HEK293 (cell line): Measurements from ENCODE around the gene TMEM184B.

Experiments used
- PRDM1 ChIP-seq: fragments of 450-650 bp; formaldehyde crosslinking; IDR thresholded peaks from 2 replicates; pipeline ENCODE4; 2016; ENCODE audit warnings: missing biosample characterization, missing genetic modification characterization
- ZNF449 ChIP-seq: fragments of 450-650 bp; formaldehyde crosslinking; IDR thresholded peaks from 2 replicates; pipeline ENCODE4 v1.5.1; 2017; ENCODE audit warnings: missing biosample characterization, mild to moderate bottlenecking, missing genetic modification characterization, moderate library complexity
- ZNF610 ChIP-seq: fragments of 450-650 bp; formaldehyde crosslinking; IDR thresholded peaks from 2 replicates; pipeline ENCODE4 v1.5.1; 2016; ENCODE audit warnings: missing biosample characterization, missing genetic modification characterization, borderline replicate concordance
- ZNF658 ChIP-seq: fragments of 450-650 bp; formaldehyde crosslinking; IDR thresholded peaks from 2 replicates; pipeline ENCODE4; 2016; ENCODE audit warnings: missing biosample characterization, missing genetic modification characterization
- ZNF660 ChIP-seq: fragments of 450-650 bp; IDR thresholded peaks from 2 replicates; pipeline ENCODE4 v1.5.1; 2018; ENCODE audit warnings: missing biosample characterization, mild to moderate bottlenecking, missing genetic modification characterization
- ZNF664 ChIP-seq: fragments of 450-650 bp; formaldehyde crosslinking; IDR thresholded peaks from 2 replicates; pipeline ENCODE4 v1.5.1; 2016; ENCODE audit warnings: missing biosample characterization, missing genetic modification characterization
- ZNF670 ChIP-seq: fragments of 450-650 bp; formaldehyde crosslinking; IDR thresholded peaks from 2 replicates; pipeline ENCODE4 v1.5.1; 2016; ENCODE audit warnings: missing biosample characterization, missing genetic modification characterization, low read depth
- TF ChIP-seq, protein P1 (sequence below): fragments of 450-650 bp; formaldehyde crosslinking; IDR thresholded peaks from 2 replicates; pipeline ENCODE4 v1.5.1; 2016; ENCODE audit warnings: missing biosample characterization, missing genetic modification characterization
- TF ChIP-seq, protein P2 (sequence below): fragments of 450-650 bp; formaldehyde crosslinking; IDR thresholded peaks from 2 replicates; pipeline ENCODE4 v1.5.1; 2016; ENCODE audit warnings: missing biosample characterization, missing genetic modification characterization
- TF ChIP-seq, protein P3 (sequence below): fragments of 450-650 bp; formaldehyde crosslinking; IDR thresholded peaks from 2 replicates; pipeline ENCODE4 v1.5.1; 2016; ENCODE audit warnings: missing biosample characterization, missing genetic modification characterization

GRCh38 chr22:38320605-38321402, 48.0 kb upstream of the TMEM184B start:
- TF ChIP-seq ZNF658 (tag by site-specific recombination), result no peak
- no peak for TF ChIP-seq ZNF670 (tag by site-specific recombination)
- TF ChIP-seq, protein P1, sequence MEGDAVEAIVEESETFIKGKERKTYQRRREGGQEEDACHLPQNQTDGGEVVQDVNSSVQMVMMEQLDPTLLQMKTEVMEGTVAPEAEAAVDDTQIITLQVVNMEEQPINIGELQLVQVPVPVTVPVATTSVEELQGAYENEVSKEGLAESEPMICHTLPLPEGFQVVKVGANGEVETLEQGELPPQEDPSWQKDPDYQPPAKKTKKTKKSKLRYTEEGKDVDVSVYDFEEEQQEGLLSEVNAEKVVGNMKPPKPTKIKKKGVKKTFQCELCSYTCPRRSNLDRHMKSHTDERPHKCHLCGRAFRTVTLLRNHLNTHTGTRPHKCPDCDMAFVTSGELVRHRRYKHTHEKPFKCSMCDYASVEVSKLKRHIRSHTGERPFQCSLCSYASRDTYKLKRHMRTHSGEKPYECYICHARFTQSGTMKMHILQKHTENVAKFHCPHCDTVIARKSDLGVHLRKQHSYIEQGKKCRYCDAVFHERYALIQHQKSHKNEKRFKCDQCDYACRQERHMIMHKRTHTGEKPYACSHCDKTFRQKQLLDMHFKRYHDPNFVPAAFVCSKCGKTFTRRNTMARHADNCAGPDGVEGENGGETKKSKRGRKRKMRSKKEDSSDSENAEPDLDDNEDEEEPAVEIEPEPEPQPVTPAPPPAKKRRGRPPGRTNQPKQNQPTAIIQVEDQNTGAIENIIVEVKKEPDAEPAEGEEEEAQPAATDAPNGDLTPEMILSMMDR (tag by site-specific recombination), result no peak
- no peak for TF ChIP-seq ZNF660 (tag by site-specific recombination)
- TF ChIP-seq ZNF664, result no peak
- TF ChIP-seq ZNF449 (tag by site-specific recombination), result no peak
- TF ChIP-seq, protein P2, sequence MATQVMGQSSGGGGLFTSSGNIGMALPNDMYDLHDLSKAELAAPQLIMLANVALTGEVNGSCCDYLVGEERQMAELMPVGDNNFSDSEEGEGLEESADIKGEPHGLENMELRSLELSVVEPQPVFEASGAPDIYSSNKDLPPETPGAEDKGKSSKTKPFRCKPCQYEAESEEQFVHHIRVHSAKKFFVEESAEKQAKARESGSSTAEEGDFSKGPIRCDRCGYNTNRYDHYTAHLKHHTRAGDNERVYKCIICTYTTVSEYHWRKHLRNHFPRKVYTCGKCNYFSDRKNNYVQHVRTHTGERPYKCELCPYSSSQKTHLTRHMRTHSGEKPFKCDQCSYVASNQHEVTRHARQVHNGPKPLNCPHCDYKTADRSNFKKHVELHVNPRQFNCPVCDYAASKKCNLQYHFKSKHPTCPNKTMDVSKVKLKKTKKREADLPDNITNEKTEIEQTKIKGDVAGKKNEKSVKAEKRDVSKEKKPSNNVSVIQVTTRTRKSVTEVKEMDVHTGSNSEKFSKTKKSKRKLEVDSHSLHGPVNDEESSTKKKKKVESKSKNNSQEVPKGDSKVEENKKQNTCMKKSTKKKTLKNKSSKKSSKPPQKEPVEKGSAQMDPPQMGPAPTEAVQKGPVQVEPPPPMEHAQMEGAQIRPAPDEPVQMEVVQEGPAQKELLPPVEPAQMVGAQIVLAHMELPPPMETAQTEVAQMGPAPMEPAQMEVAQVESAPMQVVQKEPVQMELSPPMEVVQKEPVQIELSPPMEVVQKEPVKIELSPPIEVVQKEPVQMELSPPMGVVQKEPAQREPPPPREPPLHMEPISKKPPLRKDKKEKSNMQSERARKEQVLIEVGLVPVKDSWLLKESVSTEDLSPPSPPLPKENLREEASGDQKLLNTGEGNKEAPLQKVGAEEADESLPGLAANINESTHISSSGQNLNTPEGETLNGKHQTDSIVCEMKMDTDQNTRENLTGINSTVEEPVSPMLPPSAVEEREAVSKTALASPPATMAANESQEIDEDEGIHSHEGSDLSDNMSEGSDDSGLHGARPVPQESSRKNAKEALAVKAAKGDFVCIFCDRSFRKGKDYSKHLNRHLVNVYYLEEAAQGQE (tag by site-specific recombination), result no peak
- TF ChIP-seq PRDM1 (tag by site-specific recombination), result no peak
- TF ChIP-seq, protein P3, sequence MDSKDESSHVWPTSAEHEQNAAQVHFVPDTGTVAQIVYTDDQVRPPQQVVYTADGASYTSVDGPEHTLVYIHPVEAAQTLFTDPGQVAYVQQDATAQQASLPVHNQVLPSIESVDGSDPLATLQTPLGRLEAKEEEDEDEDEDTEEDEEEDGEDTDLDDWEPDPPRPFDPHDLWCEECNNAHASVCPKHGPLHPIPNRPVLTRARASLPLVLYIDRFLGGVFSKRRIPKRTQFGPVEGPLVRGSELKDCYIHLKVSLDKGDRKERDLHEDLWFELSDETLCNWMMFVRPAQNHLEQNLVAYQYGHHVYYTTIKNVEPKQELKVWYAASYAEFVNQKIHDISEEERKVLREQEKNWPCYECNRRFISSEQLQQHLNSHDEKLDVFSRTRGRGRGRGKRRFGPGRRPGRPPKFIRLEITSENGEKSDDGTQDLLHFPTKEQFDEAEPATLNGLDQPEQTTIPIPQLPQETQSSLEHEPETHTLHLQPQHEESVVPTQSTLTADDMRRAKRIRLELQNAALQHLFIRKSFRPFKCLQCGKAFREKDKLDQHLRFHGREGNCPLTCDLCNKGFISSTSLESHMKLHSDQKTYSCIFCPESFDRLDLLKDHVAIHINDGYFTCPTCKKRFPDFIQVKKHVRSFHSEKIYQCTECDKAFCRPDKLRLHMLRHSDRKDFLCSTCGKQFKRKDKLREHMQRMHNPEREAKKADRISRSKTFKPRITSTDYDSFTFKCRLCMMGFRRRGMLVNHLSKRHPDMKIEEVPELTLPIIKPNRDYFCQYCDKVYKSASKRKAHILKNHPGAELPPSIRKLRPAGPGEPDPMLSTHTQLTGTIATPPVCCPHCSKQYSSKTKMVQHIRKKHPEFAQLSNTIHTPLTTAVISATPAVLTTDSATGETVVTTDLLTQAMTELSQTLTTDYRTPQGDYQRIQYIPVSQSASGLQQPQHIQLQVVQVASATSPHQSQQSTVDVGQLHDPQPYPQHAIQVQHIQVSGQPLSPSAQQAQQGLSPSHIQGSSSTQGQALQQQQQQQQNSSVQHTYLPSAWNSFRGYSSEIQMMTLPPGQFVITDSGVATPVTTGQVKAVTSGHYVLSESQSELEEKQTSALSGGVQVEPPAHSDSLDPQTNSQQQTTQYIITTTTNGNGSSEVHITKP (tag by site-specific recombination), result no peak
- no peak for TF ChIP-seq ZNF610
